ENCODE results near the gene LGALS1. TPM values are rescaled to one million over a fixed set of nuclear protein-coding genes. Genes with fewer than 3 reads are reported as not detected.

Gene LGALS1
- total and polyA plus RNA-seq, 9 of the 15 experiments (the other 6 are each of a cell fraction or from before 2014, with no cell fraction given) = 160 to 800 (median 330) TPM

DNA sequence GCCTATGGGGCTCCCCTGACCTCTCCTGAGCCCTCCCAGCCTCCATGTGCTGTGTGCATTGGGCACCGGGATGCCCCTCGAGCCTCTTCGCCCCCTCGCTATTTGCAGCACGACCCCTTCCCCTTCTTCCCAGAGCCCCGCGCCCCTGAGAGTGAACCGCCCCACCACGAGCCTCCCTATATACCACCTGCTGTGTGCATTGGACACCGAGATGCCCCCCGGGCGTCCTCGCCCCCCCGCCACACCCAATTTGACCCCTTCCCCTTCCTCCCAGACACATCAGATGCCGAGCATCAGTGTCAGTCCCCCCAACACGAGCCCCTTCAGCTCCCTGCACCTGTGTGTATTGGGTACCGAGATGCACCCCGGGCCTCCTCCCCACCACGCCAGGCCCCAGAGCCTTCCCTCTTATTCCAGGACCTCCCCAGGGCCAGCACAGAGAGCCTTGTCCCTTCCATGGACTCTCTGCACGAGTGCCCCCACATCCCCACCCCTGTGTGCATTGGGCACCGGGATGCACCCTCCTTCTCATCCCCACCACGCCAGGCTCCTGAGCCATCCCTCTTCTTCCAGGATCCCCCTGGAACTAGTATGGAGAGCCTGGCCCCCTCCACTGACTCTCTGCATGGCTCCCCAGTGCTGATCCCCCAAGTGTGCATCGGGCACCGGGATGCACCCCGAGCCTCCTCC, 50.3 kb downstream of the LGALS1 start (continued):
- TF ChIP-seq ZNF766 (CRISPR knock-in tag; conservative IDR thresholded peaks at IDR 0.05) (no peak), YBX1 (IDR thresholded peaks at IDR 0.05) (no peak), FOXJ3 (CRISPR knock-in tag; IDR thresholded peaks at IDR 0.05) (no peak), TAF7 (tag; IDR thresholded peaks at IDR 0.05) (no peak)
- TF ChIP-seq, protein P1, sequence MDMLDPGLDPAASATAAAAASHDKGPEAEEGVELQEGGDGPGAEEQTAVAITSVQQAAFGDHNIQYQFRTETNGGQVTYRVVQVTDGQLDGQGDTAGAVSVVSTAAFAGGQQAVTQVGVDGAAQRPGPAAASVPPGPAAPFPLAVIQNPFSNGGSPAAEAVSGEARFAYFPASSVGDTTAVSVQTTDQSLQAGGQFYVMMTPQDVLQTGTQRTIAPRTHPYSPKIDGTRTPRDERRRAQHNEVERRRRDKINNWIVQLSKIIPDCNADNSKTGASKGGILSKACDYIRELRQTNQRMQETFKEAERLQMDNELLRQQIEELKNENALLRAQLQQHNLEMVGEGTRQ (CRISPR knock-in tag; IDR thresholded peaks at IDR 0.05) = no peak

DNA sequence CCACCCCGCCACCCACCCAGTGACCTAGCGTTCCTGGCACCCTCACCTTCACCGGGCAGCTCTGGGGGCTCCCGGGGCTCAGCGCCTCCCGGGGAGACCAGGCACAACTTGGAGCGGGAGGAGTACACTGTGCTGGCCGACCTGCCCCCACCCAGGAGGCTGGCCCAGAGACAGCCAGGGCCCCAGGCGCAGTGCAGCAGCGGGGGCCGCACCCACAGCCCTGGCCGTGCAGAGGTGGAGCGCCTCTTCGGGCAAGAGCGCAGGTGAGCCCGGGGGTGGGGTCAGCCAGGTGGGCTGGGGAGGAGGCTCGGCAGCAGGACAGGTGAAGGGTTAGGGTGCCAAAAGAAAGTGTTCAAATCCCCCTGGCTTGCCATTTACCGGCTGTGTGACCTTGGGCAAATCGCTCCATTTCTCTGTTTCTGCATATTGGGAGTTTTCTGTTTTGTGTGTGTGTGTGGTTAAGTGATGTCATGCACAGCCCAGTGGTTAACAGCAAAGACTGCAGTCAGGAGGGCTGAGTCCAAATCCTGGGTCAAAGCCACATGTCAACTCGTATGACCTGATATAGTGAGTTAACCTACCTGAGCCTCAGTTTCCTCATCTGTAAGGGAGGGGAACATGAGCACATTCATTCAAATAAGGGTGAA, 50.9 kb downstream of the LGALS1 start:
- POLR2A ChIA-PET = no interaction called here
- H3K36me3 ChIP-seq (ENCODE audit: control insufficient read depth, insufficient read depth, low read length) = no peaks in the 10 kb centered on the region
- FAIRE-seq = no peak
- H2AFZ ChIP-seq (ENCODE audit: low read depth, low read length) = no peak overlapping the region
- WGBS (ENCODE audit: insufficient coverage, low coverage, missing lambda C conversion rate) = 34% methylated on average over 14 of the region's 20 CpGs
- peaks cover 4 to 15% of the 10 kb centered on the region in 2 experiments; a peak in 3 of 5 replicates for H3K27me3 ChIP-seq (ENCODE audit: control insufficient read depth in 2 of 2, insufficient read depth in 2 of 2, low read length in 2 of 2)
- intact Hi-C loops (cut with micrococcal nuclease) = no loop called here
- no peaks in the 10 kb centered on the region for H3K9me1 ChIP-seq (ENCODE audit: control insufficient read depth, insufficient read depth, low read length)
- no peak overlapping the region for H3K4me2 ChIP-seq (ENCODE audit: insufficient read depth, low read length)
- DNase-seq (ENCODE audit: extremely low read depth in 1 of 4, low spot score in 3 of 4) = no peak
- no TSS peak for BruUV-seq (replicated peaks)
- no peak overlapping the region for H3K27ac ChIP-seq (ENCODE audit: extremely low read depth, low read depth, low read length)
- H3K4me3 ChIP-seq = no peak overlapping the region
- peaks cover 5 to 8% of the 10 kb centered on the region in 2 experiments; a peak in 2 of 5 replicates for H3K4me1 ChIP-seq (replicated peaks in 1 of 2; ENCODE audit: control insufficient read depth in 2 of 2, insufficient read depth in 2 of 2, low read length in 2 of 2)
- no peaks in the 10 kb centered on the region for H3K79me2 ChIP-seq (ENCODE audit: control insufficient read depth, insufficient read depth, low read length)
- CTCF ChIA-PET (ENCODE audit: low intra/inter-chr PET ratio) = interaction anchor here (0.5 to 1.0 kb wide), 2 partner anchors 90 to 853 kb away, joined by 3 read pairs; no protein-coding TSS in a partner anchor
- H4K20me1 ChIP-seq (replicated peaks; ENCODE audit: control insufficient read depth, insufficient read depth, low read length) = no peaks in the 10 kb centered on the region
- in situ Hi-C loops (cut with MboI) = no loop called here
- ATAC-seq = peak; percentile 70
- H3K9ac ChIP-seq (ENCODE audit: insufficient read depth in 1 of 2, low read depth in 2 of 2, low read length in 2 of 2) = no peak overlapping the region
- H3K9me3 ChIP-seq (replicated peaks; ENCODE audit: control insufficient read depth, insufficient read depth, low read depth, low read length) = no peaks in the 10 kb centered on the region
- TF ChIP-seq BCOR (IDR thresholded peaks at IDR 0.05) (0 out of 2 replicates have a peak, but pooled peaks have one; percentile 46), ZNF217 (CRISPR knock-in tag; IDR thresholded peaks at IDR 0.05) (no peak), RBM25 (IDR thresholded peaks at IDR 0.05; ENCODE audit: low read depth, low read length, severe bottlenecking) (peak; percentile 52), GTF2E2 (tag; IDR thresholded peaks at IDR 0.05) (no peak), ZFP36 (IDR thresholded peaks at IDR 0.05; ENCODE audit: low read depth, low read length, partially characterized antibody) (peak; percentile 80), CTCF (IDR thresholded peaks at IDR 0.05 in 2 of 3, conservative IDR thresholded peaks at IDR 0.05 in 1 of 3; ENCODE audit: insufficient read depth in 2 of 3, low read depth in 1 of 3, low read length in 3 of 3) (peak in 1 of 3 experiments; percentile 36; a peak in 2 of 6 replicates), RAD21 (CRISPR knock-in tag; conservative IDR thresholded peaks at IDR 0.05 in 1 of 2, IDR thresholded peaks at IDR 0.05 in 1 of 2) (peak in 1 of 2 experiments; percentile 33; a peak in 2 of 4 replicates)
- TF ChIP-seq, protein P2, sequence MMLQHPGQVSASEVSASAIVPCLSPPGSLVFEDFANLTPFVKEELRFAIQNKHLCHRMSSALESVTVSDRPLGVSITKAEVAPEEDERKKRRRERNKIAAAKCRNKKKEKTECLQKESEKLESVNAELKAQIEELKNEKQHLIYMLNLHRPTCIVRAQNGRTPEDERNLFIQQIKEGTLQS (IDR thresholded peaks at IDR 0.05) = 0 out of 2 replicates have a peak, but pooled peaks have one; percentile 11
- TF ChIP-seq, protein P2 (CRISPR knock-in tag; conservative IDR thresholded peaks at IDR 0.05) = no peak

Measured in K562 (cell line).